Esophagus muscularis mucosa (tissue), 3 donors: Measurements from ENCODE around the gene AKAP5.

ENCODE experiments used
- CTCF ChIP-seq, 3 experiments: fragments of 200-600 bp in 2 of 3; fragments of 450-650 bp in 1 of 3; sonication (generic) in 2 of 3; IDR thresholded peaks; one replicate each; pipeline ENCODE4 v1.5.1; 2017 to 2019; ENCODE audit warnings: antibody characterized with exemption in 3 of 3, mild to moderate bottlenecking in 2 of 3, moderate library complexity in 1 of 3
- POLR2A ChIP-seq: fragments of 450-650 bp; IDR thresholded peaks from one replicate; pipeline ENCODE4 v1.6.1; 2017; ENCODE audit warnings: antibody characterized with exemption, moderate library complexity, mild to moderate bottlenecking, low read depth
- POLR2AphosphoS5 ChIP-seq, 2 donors: sonication (generic); formaldehyde crosslinking; IDR thresholded peaks; one replicate each; pipeline ENCODE4 v1.6.1; 2017; ENCODE audit warnings: antibody characterized with exemption in 2 of 2

GRCh38 chr14:64464651-64465050 lies 648 bp upstream of the AKAP5 start:
- TF ChIP-seq CTCF (IDR thresholded peaks at IDR 0.05) = no peak
- TF ChIP-seq POLR2AphosphoS5 (IDR thresholded peaks at IDR 0.05) = no peak
- no peak for TF ChIP-seq POLR2A
